ENCODE measurements around the gene CCDC120. TPM values are rescaled to one million over a fixed set of nuclear protein-coding genes. Genes with fewer than 3 reads are reported as not detected.

Gene CCDC120
- total and polyA plus RNA-seq, 8 donors: 2.3 to 25.4 (median 5.3) TPM

GRCh38 chrX:49064303-49064702 is 5.5 kb downstream of the CCDC120 start:
- H3K36me3 ChIP-seq: peaks cover 0 to 68% (median 55%) of the 10 kb centered on the region in 4 donors
- H3K27me3 ChIP-seq: no peaks in the 10 kb centered on the region
- no peak overlapping the region for H3K4me3 ChIP-seq
- no peaks in the 10 kb centered on the region for H3K9me3 ChIP-seq
- no peak for TF ChIP-seq CTCF (IDR thresholded peaks at IDR 0.05)
- TF ChIP-seq EP300 (IDR thresholded peaks at IDR 0.05): no peak
- no peak for TF ChIP-seq POLR2AphosphoS5 (IDR thresholded peaks at IDR 0.05)
- no peak for TF ChIP-seq POLR2A (IDR thresholded peaks at IDR 0.05)
- intact Hi-C loops (cut with DNase I; ENCODE audit: low total_unique reads): loop anchor here (10.0 kb wide), 1 partner anchor 60 kb away; the partner anchor contains the start of gene GPKOW
- no peak overlapping the region for H3K27ac ChIP-seq
- 0 to 95% (median 88%) methylated on average over 1 to 20 of the region's 20 CpGs for WGBS, 5 donors
- no peaks in the 10 kb centered on the region for H3K4me1 ChIP-seq
- no peak for DNase-seq

- Histone ChIP-seq H3K4me3 (no peak overlapping the region), H3K9me3 (no peaks in the 10 kb centered on the region), H3K27ac (no peak overlapping the region), H3K4me1 (no peaks in the 10 kb centered on the region), H3K27me3 (no peaks in the 10 kb centered on the region), H3K36me3 (peaks cover 0 to 68% (median 55%) of the 10 kb centered on the region in 4 donors)
- intact Hi-C loops (cut with DNase I; ENCODE audit: low total_unique reads): loop anchor here (10.0 kb wide), 1 partner anchor 60 kb away; the partner anchor contains the start of gene GPKOW
- WGBS, 5 donors: 82 to 94% (median 87%) methylated on average over 6 to 8 of the region's 8 CpGs
- no peak for DNase-seq
- TF ChIP-seq EP300 (IDR thresholded peaks at IDR 0.05) (no peak), POLR2AphosphoS5 (IDR thresholded peaks at IDR 0.05) (no peak), POLR2A (IDR thresholded peaks at IDR 0.05) (no peak), CTCF (IDR thresholded peaks at IDR 0.05) (no peak)
These were observed 5.9 kb downstream of the CCDC120 start for GRCh38 chrX:49064735-49065134.

- H3K36me3 ChIP-seq: peaks cover 0 to 67% (median 55%) of the 10 kb centered on the region in 4 donors
- no peak overlapping the region for H3K4me3 ChIP-seq
- H3K9me3 ChIP-seq: no peaks in the 10 kb centered on the region
- WGBS, 5 donors: 63 to 95% (median 85%) methylated on average over 2 of the region's 2 CpGs
- no peaks in the 10 kb centered on the region for H3K27me3 ChIP-seq
- no peaks in the 10 kb centered on the region for H3K4me1 ChIP-seq
- no peak overlapping the region for H3K27ac ChIP-seq
- TF ChIP-seq POLR2AphosphoS5 (IDR thresholded peaks at IDR 0.05) (no peak), EP300 (IDR thresholded peaks at IDR 0.05) (no peak), CTCF (IDR thresholded peaks at IDR 0.05) (no peak), POLR2A (IDR thresholded peaks at IDR 0.05) (no peak)
- no peak for DNase-seq
- intact Hi-C loops (cut with DNase I; ENCODE audit: low total_unique reads): loop anchor here (10.0 kb wide), 1 partner anchor 59 kb away; the partner anchor contains the start of gene GPKOW
These were observed 7.5 kb downstream of the CCDC120 start for GRCh38 chrX:49066278-49066677.

GRCh38 chrX:49066690-49067089 is 7.9 kb downstream of the CCDC120 start:
- 65 to 79% (median 77%) methylated on average over 7 to 9 of the region's 9 CpGs for WGBS, 5 donors
- DNase-seq: no peak

More at GRCh38 chrX:49066690-49067089, 7.9 kb downstream of the CCDC120 start:
- peaks cover 0 to under 1% (median 0%) of the 10 kb centered on the region in 4 donors for H3K4me1 ChIP-seq
- TF ChIP-seq EP300 (IDR thresholded peaks at IDR 0.05) (no peak), CTCF (IDR thresholded peaks at IDR 0.05) (no peak), POLR2A (IDR thresholded peaks at IDR 0.05) (no peak), POLR2AphosphoS5 (IDR thresholded peaks at IDR 0.05) (no peak)
- H3K36me3 ChIP-seq: peaks cover 0 to 63% (median 55%) of the 10 kb centered on the region in 4 donors
- no peaks in the 10 kb centered on the region for H3K27me3 ChIP-seq
- no peak overlapping the region for H3K27ac ChIP-seq
- intact Hi-C loops (cut with DNase I; ENCODE audit: low total_unique reads): loop anchor here (10.0 kb wide), 1 partner anchor 58 kb away; the partner anchor contains the start of gene GPKOW
- no peak overlapping the region for H3K4me3 ChIP-seq
- no peaks in the 10 kb centered on the region for H3K9me3 ChIP-seq
